HepG2 (cell line): Measurements from ENCODE around the gene TMX3. TPM values are rescaled to one million over a fixed set of nuclear protein-coding genes. Genes with fewer than 3 reads are reported as not detected.

Experiments
- ATAC-seq: fragments of 200-7000 bp; cut with Tn5 transposase; 3 replicates; pipeline ENCODE4 v1.9.1; 2020; ENCODE audit warnings: mild to moderate bottlenecking, moderate library complexity
- BruUV-seq: library from RNA; stranded (reverse); fragments of 400-500 nt; replicated peaks from 2 replicates; lab custom pipeline; 2021; lab: Mats Ljungman, UMichigan
- CTCF ChIA-PET: fragments of 300-600 bp; formaldehyde crosslinking; extraction: SDS; loops from one replicate; lab custom pipeline; 2021; ENCODE audit warnings: low total read pairs, inconsistent platforms, low intra/inter-chr PET ratio; lab: Yijun Ruan, JAX
- POLR2A ChIA-PET: fragments of 350-600 bp; sonication (Branson Sonifier 250); formaldehyde crosslinking; loops from one replicate; lab custom pipeline; 2020; ENCODE audit warnings: antibody characterized with exemption, inconsistent platforms; lab: Yijun Ruan, JAX
- DNase-seq: peaks from one replicate; pipeline ENCODE4 v3.0.0-alpha.2; 2015; ENCODE audit warnings: low spot score
- FAIRE-seq: peaks from 3 replicates; lab custom pipeline; 2011; peaks lifted over from hg19 to GRCh38; lab: Jason Lieb, UNC
- H2AFZ ChIP-seq: one replicate; pipeline ENCODE4 v1.6.1; 2011; ENCODE audit warnings: low read length, inconsistent platforms
- H3K27ac ChIP-seq: fragments of 300-600 bp; 3 replicates; pipeline ENCODE4 v1.8.0; 2011; ENCODE audit warnings: mixed run types, mild to moderate bottlenecking, mixed read lengths, low read length, inconsistent platforms; ENCODE audit not compliant: insufficient read depth; ENCODE audit errors: extremely low read length
- H3K27me3 ChIP-seq, 2 experiments: fragments of 200-600 bp in 1 of 2; 2 replicates in 1 of 2; 3 replicates in 1 of 2; pipeline versions ENCODE4 v1.6.0 to v1.8.0; 2011; ENCODE audit warnings: low read length in 2 of 2, mild to moderate bottlenecking in 2 of 2, moderate library complexity in 2 of 2, inconsistent platforms in 1 of 2; ENCODE audit not compliant: insufficient read depth in 2 of 2, control insufficient read depth in 1 of 2
- H3K36me3 ChIP-seq, 2 experiments: fragments of 200-600 bp in 1 of 2; replicated peaks in 1 of 2; 2 replicates in 1 of 2; 3 replicates in 1 of 2; pipeline versions ENCODE4 v1.5.1 to v1.8.0; 2011; ENCODE audit warnings: low read length in 2 of 2, inconsistent platforms in 1 of 2; ENCODE audit not compliant: insufficient read depth in 2 of 2, control insufficient read depth in 1 of 2
- H3K4me1 ChIP-seq: 2 replicates; pipeline ENCODE4 v1.5.1; 2012; ENCODE audit warnings: low read length, inconsistent platforms; ENCODE audit not compliant: insufficient read depth
- H3K4me2 ChIP-seq: 2 replicates; pipeline ENCODE4 v1.6.0; 2011; ENCODE audit warnings: low read depth, low read length, inconsistent platforms
- H3K4me3 ChIP-seq, 3 experiments: fragments of 200-600 bp in 1 of 3; sonication (generic), shearing (Covaris generic) in 1 of 3; replicated peaks in 1 of 3; 2 replicates each; pipeline ENCODE4 v1.5.1; 2011 to 2016; ENCODE audit warnings: low read length in 3 of 3, inconsistent platforms in 2 of 3, low read depth in 2 of 3, mild to moderate bottlenecking in 2 of 3, control low read depth in 1 of 3, mixed read lengths in 1 of 3; ENCODE audit not compliant: insufficient read depth in 1 of 3
- H3K79me2 ChIP-seq: one replicate; pipeline ENCODE4 v1.6.1; 2011; ENCODE audit warnings: low read length, inconsistent platforms; ENCODE audit not compliant: insufficient read depth
- H3K9ac ChIP-seq: 2 replicates; pipeline ENCODE4 v1.6.0; 2011; ENCODE audit warnings: mild to moderate bottlenecking, low read depth, low read length, inconsistent platforms; ENCODE audit not compliant: insufficient read depth
- H3K9me3 ChIP-seq: 2 replicates; pipeline ENCODE4 v1.5.1; 2012; ENCODE audit warnings: mild to moderate bottlenecking, low read length
- H4K20me1 ChIP-seq: 2 replicates; pipeline ENCODE4 v1.6.0; 2011; ENCODE audit warnings: inconsistent platforms, mild to moderate bottlenecking, low read length, moderate library complexity; ENCODE audit not compliant: insufficient read depth
- ARNTL ChIP-seq: sonication (generic); formaldehyde crosslinking; IDR thresholded peaks from 2 replicates; pipeline ENCODE4 v1.4.0; 2020; ENCODE audit warnings: mild to moderate bottlenecking, missing genetic modification reagents
- DZIP1 ChIP-seq: sonication (generic); formaldehyde crosslinking; IDR thresholded peaks from 2 replicates; pipeline ENCODE4 v1.5.0; 2020; ENCODE audit warnings: mild to moderate bottlenecking, missing genetic modification reagents
- PRDM15 ChIP-seq: sonication (generic); formaldehyde crosslinking; IDR thresholded peaks from 2 replicates; pipeline ENCODE4 v1.4.0; 2020; ENCODE audit warnings: missing genetic modification reagents
- REPIN1 ChIP-seq: sonication (generic); formaldehyde crosslinking; IDR thresholded peaks from 2 replicates; pipeline ENCODE4 v1.8.0; 2022; ENCODE audit warnings: missing genetic modification reagents, low read depth, mild to moderate bottlenecking, borderline replicate concordance
- STAT6 ChIP-seq: sonication (generic); formaldehyde crosslinking; IDR thresholded peaks from 2 replicates; pipeline ENCODE4 v1.4.0; 2020; ENCODE audit warnings: missing genetic modification reagents, mild to moderate bottlenecking, borderline replicate concordance
- ZMYM3 ChIP-seq: sonication (generic); formaldehyde crosslinking; IDR thresholded peaks from 2 replicates; pipeline ENCODE4 v1.5.1; 2020; ENCODE audit warnings: mild to moderate bottlenecking, missing genetic modification reagents
- ZNF280B ChIP-seq: sonication (generic); formaldehyde crosslinking; IDR thresholded peaks from 2 replicates; pipeline ENCODE4 v1.5.0; 2020; ENCODE audit warnings: missing genetic modification reagents, mild to moderate bottlenecking, borderline replicate concordance
- ZNF430 ChIP-seq: sonication (generic); formaldehyde crosslinking; IDR thresholded peaks from 2 replicates; pipeline ENCODE4 v1.9.0; 2021; ENCODE audit warnings: mild to moderate bottlenecking, missing genetic modification reagents
- ZNF557 ChIP-seq: sonication (generic); formaldehyde crosslinking; IDR thresholded peaks from 2 replicates; pipeline ENCODE4 v1.4.0; 2020; ENCODE audit warnings: missing genetic modification reagents
- ZNF850 ChIP-seq: sonication (generic); formaldehyde crosslinking; conservative IDR thresholded peaks from 2 replicates; pipeline ENCODE4 v1.9.0; 2021; ENCODE audit warnings: mild to moderate bottlenecking, missing genetic modification reagents
- ZSCAN5A ChIP-seq: sonication (generic); formaldehyde crosslinking; IDR thresholded peaks from 2 replicates; pipeline ENCODE4 v1.8.0; 2022; ENCODE audit warnings: mild to moderate bottlenecking, missing genetic modification reagents, borderline replicate concordance
- ZSCAN9 ChIP-seq: IDR thresholded peaks from 2 replicates; pipeline ENCODE4 v1.6.1; 2016; ENCODE audit warnings: borderline replicate concordance
- WGBS: methylation state at CpG from one replicate; pipeline ENCODE4 v1.1.6; 2017; ENCODE audit warnings: low lambda C conversion rate; 5-methylcytosine and 5-hydroxymethylcytosine counted together
- in situ Hi-C: cut with HindIII; loops from 2 replicates; pipeline ENCODE4 v1.10.0; 2017; ENCODE audit warnings: low pct_unique_long_range_greater_than_20kb; ENCODE audit not compliant: extremely low pct_ligation_motif_present
- intact Hi-C: fragments of 100-400 bp; cut with micrococcal nuclease; formaldehyde crosslinking; loops from one replicate; pipeline ENCODE4 v1.10.0; 2022; ENCODE audit not compliant: unreplicated experiment
- polyA plus RNA-seq, 8 experiments: library from polyadenylated mRNA; depleted of rRNA in 3 of 8; stranded (reverse) in 7 of 8; unstranded in 1 of 8; fragments of >200 nt; fragmentation: Illumina TruSeq in 4 of 8; extraction: Trizol in 4 of 8; gene quantifications; 2 replicates each; pipeline versions ENCODE4 v1.2.1 to v1.2.3, GENCODE V29; 2011 to 2016; ENCODE audit warnings: low read depth in 4 of 8, missing spikeins in 1 of 8, mixed read lengths in 1 of 8; ENCODE audit not compliant: insufficient read depth in 1 of 8
- total RNA-seq, 5 experiments: library from RNA; depleted of rRNA; stranded (reverse); fragments of >200 nt; fragmentation: Illumina TruSeq; extraction: Trizol; gene quantifications; 2 replicates each; pipeline ENCODE4 v1.2.3, GENCODE V29; 2016; ENCODE audit warnings: low read depth in 1 of 5

The TMX3 gene
- total and polyA plus RNA-seq, 2 of the 13 experiments (the other 11 are each of a cell fraction or from before 2014, with no cell fraction given): 12.9 to 25.0 TPM

GRCh38 chr18:68701353-68701752 lies 13.6 kb downstream of the TMX3 start:
- 98% methylated on average over 4 of the region's 4 CpGs for WGBS
- no TSS peak for BruUV-seq
- TF ChIP-seq ZNF557 (CRISPR knock-in tag) (no peak), ZNF430 (CRISPR knock-in tag) (no peak), DZIP1 (CRISPR knock-in tag) (no peak), PRDM15 (CRISPR knock-in tag) (no peak), ZSCAN5A (CRISPR knock-in tag) (no peak), STAT6 (CRISPR knock-in tag) (no peak), ARNTL (CRISPR knock-in tag) (no peak), REPIN1 (no peak), ZNF850 (no peak), ZNF280B (CRISPR knock-in tag) (no peak), ZSCAN9 (CRISPR knock-in tag) (no peak), ZMYM3 (CRISPR knock-in tag) (no peak)

More at GRCh38 chr18:68701353-68701752, 13.6 kb downstream of the TMX3 start:
- FAIRE-seq (no peak), ATAC-seq (no peak), DNase-seq (no peak)
- Histone ChIP-seq H2AFZ (no peak overlapping the region), H3K79me2 (peaks cover 28% of the 10 kb centered on the region), H3K36me3 (peaks cover 0 to 21% of the 10 kb centered on the region in 2 experiments; a peak in 3 of 5 replicates), H3K4me2 (no peak overlapping the region), H3K27ac (no peak overlapping the region), H4K20me1 (no peaks in the 10 kb centered on the region; the same call in 1 of the 2 replicates), H3K4me1 (peaks cover 17% of the 10 kb centered on the region), H3K4me3 (no peak overlapping the region), H3K27me3 (no peaks in the 10 kb centered on the region), H3K9me3 (no peaks in the 10 kb centered on the region), H3K9ac (no peak overlapping the region)
- intact Hi-C loops: no loop called here
- in situ Hi-C loops: no loop called here
- ChIA-PET POLR2A (no interaction called here), CTCF (no interaction called here)
